GM12878 (cell line): Measurements from ENCODE around the gene TDRD7.
"Not testable (repeated sequence)": the region's sequence is repeated elsewhere in the genome, so short reads cannot be mapped to it uniquely, and the experiment has no call there.

Experiments
- ETV6 ChIP-seq, 2 experiments: fragments of 450-650 bp in 1 of 2; IDR thresholded peaks in 1 of 2; conservative IDR thresholded peaks in 1 of 2; 2 replicates each; pipeline ENCODE4 v1.6.1; 2014; ENCODE audit warnings: antibody characterized with exemption in 1 of 2, borderline replicate concordance in 1 of 2, low read depth in 1 of 2, mild to moderate bottlenecking in 1 of 2, moderate library complexity in 1 of 2
- MYC ChIP-seq: IDR thresholded peaks from 2 replicates; pipeline ENCODE4 v1.6.1; 2011; ENCODE audit warnings: mild to moderate bottlenecking, low read length, moderate library complexity, inconsistent platforms; ENCODE audit not compliant: insufficient read depth, insufficient replicate concordance, insufficient read length, severe bottlenecking
- ZNF274 ChIP-seq: IDR thresholded peaks from one replicate; pipeline ENCODE4 v1.8.0; 2011; ENCODE audit not compliant: insufficient read length, insufficient read depth
- TF ChIP-seq, protein P1 (sequence below), 3 experiments: IDR thresholded peaks in 2 of 3; conservative IDR thresholded peaks in 1 of 3; 2 replicates each; pipeline ENCODE4 v1.5.1; 2011; ENCODE audit warnings: low read depth in 3 of 3, low read length in 3 of 3, mild to moderate bottlenecking in 3 of 3, control low read depth in 2 of 3, moderate library complexity in 2 of 3, inconsistent platforms in 1 of 3, mixed read lengths in 1 of 3; ENCODE audit not compliant: control insufficient read depth in 2 of 3, insufficient read depth in 1 of 3; ENCODE audit errors: extremely low read depth in 1 of 3

DNA sequence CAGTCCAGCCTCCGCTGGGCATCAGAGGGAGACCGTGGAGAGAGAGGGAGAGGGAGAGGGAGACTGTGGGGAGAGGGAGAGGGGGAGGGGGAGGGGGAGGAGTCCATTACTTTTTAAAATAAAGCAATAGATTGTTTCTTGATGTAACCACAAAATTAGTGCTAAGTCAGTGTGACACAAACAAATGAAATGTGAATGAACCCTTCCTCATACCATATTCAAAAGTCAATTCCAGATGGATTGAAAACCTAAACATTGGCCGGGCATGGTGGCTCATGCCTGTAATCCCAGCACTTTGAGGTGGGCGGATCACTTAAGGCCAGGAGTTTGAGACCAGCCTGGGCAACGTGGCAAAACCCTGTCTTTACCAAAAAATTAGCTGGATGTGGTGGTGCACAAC, 87.0 kb downstream of the TDRD7 start:
- not testable (repeated sequence) for TF ChIP-seq ZNF274; MYC; ETV6 (conservative IDR thresholded peaks at IDR 0.05 in 1 of 2, IDR thresholded peaks at IDR 0.05 in 1 of 2; ENCODE audit: borderline replicate concordance in 1 of 2, low read depth in 1 of 2)
- TF ChIP-seq, protein P1, sequence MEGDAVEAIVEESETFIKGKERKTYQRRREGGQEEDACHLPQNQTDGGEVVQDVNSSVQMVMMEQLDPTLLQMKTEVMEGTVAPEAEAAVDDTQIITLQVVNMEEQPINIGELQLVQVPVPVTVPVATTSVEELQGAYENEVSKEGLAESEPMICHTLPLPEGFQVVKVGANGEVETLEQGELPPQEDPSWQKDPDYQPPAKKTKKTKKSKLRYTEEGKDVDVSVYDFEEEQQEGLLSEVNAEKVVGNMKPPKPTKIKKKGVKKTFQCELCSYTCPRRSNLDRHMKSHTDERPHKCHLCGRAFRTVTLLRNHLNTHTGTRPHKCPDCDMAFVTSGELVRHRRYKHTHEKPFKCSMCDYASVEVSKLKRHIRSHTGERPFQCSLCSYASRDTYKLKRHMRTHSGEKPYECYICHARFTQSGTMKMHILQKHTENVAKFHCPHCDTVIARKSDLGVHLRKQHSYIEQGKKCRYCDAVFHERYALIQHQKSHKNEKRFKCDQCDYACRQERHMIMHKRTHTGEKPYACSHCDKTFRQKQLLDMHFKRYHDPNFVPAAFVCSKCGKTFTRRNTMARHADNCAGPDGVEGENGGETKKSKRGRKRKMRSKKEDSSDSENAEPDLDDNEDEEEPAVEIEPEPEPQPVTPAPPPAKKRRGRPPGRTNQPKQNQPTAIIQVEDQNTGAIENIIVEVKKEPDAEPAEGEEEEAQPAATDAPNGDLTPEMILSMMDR (IDR thresholded peaks at IDR 0.05 in 2 of 3, conservative IDR thresholded peaks at IDR 0.05 in 1 of 3; ENCODE audit: control insufficient read depth in 2 of 3, extremely low read depth in 1 of 3, insufficient read depth in 1 of 3, low read depth in 3 of 3, low read length in 3 of 3): not testable (repeated sequence)
